CD4-positive, alpha-beta T cell treated with Interleukin-15 for 4 hours (primary cell): ENCODE measurements around the gene CCDC121.

Source experiments
- DNase-seq: peaks from one replicate; pipeline ENCODE4 v3.0.0-alpha.2; 2020; ENCODE audit warnings: low spot score

Gene CCDC121

GRCh38 chr2:27628767-27629709 is at the start of gene CCDC121, which contains the start of gene GPN1:
Gene CCDC121, minus strand, starts transcription at chr2:27629012. Its CDS starts 1,213 bp downstream, at chr2:27627799.
Gene GPN1, plus strand, starts transcription at chr2:27629050. Its CDS starts 9 bp downstream, at chr2:27629059.
- DNase-seq, result peak; percentile 94

GRCh38 chr2:27672723-27673486 is 44.1 kb upstream of the CCDC121 start:
- DNase-seq, result no peak

GRCh38 chr2:27671235-27671634 is 42.4 kb upstream of the CCDC121 start:
- no peak for DNase-seq

- no peak for DNase-seq
These were observed 38.6 kb upstream of the CCDC121 start for GRCh38 chr2:27667446-27667845.

- DNase-seq, result no peak
These were observed 36.0 kb upstream of the CCDC121 start for GRCh38 chr2:27664622-27665363.

GRCh38 chr2:27664154-27664574 is 35.4 kb upstream of the CCDC121 start:
- DNase-seq, result no peak

- DNase-seq, result peak; percentile 72
These were observed 34.7 kb upstream of the CCDC121 start, which contains the start of the genes SLC4A1AP and SUPT7L for GRCh38 chr2:27663285-27664153. Gene SLC4A1AP, plus strand, starts transcription at chr2:27663889. Its CDS starts 26 bp downstream, at chr2:27663915. Gene SUPT7L, minus strand, starts transcription at chr2:27663614. Its CDS starts 1,422 bp downstream, at chr2:27662192.

- no peak for DNase-seq
These were observed 32.6 kb upstream of the CCDC121 start for GRCh38 chr2:27661371-27661770.

GRCh38 chr2:27655155-27655951 is 26.5 kb upstream of the CCDC121 start:
- DNase-seq, result no peak

GRCh38 chr2:27653397-27653796 is 24.6 kb upstream of the CCDC121 start:
- no peak for DNase-seq

GRCh38 chr2:27652790-27653189 is 24.0 kb upstream of the CCDC121 start:
- no peak for DNase-seq

- no peak for DNase-seq
These were observed 23.5 kb upstream of the CCDC121 start for GRCh38 chr2:27652341-27652740.

GRCh38 chr2:27651056-27651455 is 22.2 kb upstream of the CCDC121 start:
- DNase-seq, result no peak

GRCh38 chr2:27647737-27648136 is 18.9 kb upstream of the CCDC121 start:
- no peak for DNase-seq

GRCh38 chr2:27647289-27647688 is 18.5 kb upstream of the CCDC121 start:
- no peak for DNase-seq

- DNase-seq, result no peak
These were observed 16.4 kb upstream of the CCDC121 start for GRCh38 chr2:27645197-27645596.

GRCh38 chr2:27640722-27641245 is 12.0 kb upstream of the CCDC121 start:
- DNase-seq, result no peak

GRCh38 chr2:27638709-27639108 is 9.9 kb upstream of the CCDC121 start:
- DNase-seq, result no peak

- peak; percentile 52 for DNase-seq
These were observed 9.3 kb upstream of the CCDC121 start for GRCh38 chr2:27638037-27638637.
